GM19238 (cell line): ENCODE results near the gene KNSTRN.

ENCODE experiments used
- DNase-seq: peaks from one replicate; pipeline ENCODE4 v3.0.0; 2011; ENCODE audit warnings: low spot score; ENCODE audit not compliant: insufficient read length

The KNSTRN gene

GRCh38 chr15:40365624-40366456 is 16.7 kb upstream of the KNSTRN start:
- no peak for DNase-seq

GRCh38 chr15:40366457-40367370 is 15.8 kb upstream of the KNSTRN start:
- DNase-seq = no peak

GRCh38 chr15:40367371-40367685 is 15.2 kb upstream of the KNSTRN start:
- DNase-seq = no peak

- DNase-seq = peak; percentile 92
These were observed 14.6 kb upstream of the KNSTRN start for GRCh38 chr15:40367686-40368611.

- DNase-seq = no peak
These were observed 13.6 kb upstream of the KNSTRN start for GRCh38 chr15:40368719-40369473.

- DNase-seq = no peak
These were observed 13.0 kb upstream of the KNSTRN start for GRCh38 chr15:40369474-40369869.

- DNase-seq = no peak
These were observed 12.6 kb upstream of the KNSTRN start for GRCh38 chr15:40369971-40370370.

GRCh38 chr15:40372981-40373380 is 9.5 kb upstream of the KNSTRN start:
- DNase-seq = no peak

- no peak for DNase-seq
These were observed 4.9 kb upstream of the KNSTRN start for GRCh38 chr15:40377606-40378005.

GRCh38 chr15:40379374-40379773 is 3.1 kb upstream of the KNSTRN start:
- DNase-seq = no peak

- DNase-seq = no peak
These were observed 2.7 kb upstream of the KNSTRN start for GRCh38 chr15:40379853-40380252.

GRCh38 chr15:40380636-40381035 is 1.9 kb upstream of the KNSTRN start:
- no peak for DNase-seq

GRCh38 chr15:40381818-40382529 is 547 bp upstream of the KNSTRN start:
- DNase-seq = no peak

GRCh38 chr15:40386480-40386879 is 4.0 kb downstream of the KNSTRN start:
- no peak for DNase-seq

GRCh38 chr15:40388941-40389823 is 6.7 kb downstream of the KNSTRN start:
- DNase-seq = no peak

- no peak for DNase-seq
These were observed 7.5 kb downstream of the KNSTRN start for GRCh38 chr15:40389824-40390595.

GRCh38 chr15:40392986-40393948 is 10.7 kb downstream of the KNSTRN start:
- no peak for DNase-seq
